Pancreas (tissue), 10 donors: ENCODE results near the gene PEA15. TPM values are rescaled to one million over a fixed set of nuclear protein-coding genes. Genes with fewer than 3 reads are reported as not detected.

Experiments
- ATAC-seq, 4 donors: fragments of 200-7000 bp; cut with Tn5 transposase; one replicate each; pipeline versions ENCODE4 v1.8.0 to v1.9.1; 2020; ENCODE audit warnings: mild to moderate bottlenecking in 4 of 4, moderate library complexity in 4 of 4
- DNase-seq, 6 donors: peaks; one replicate each; pipeline ENCODE4 v3.0.0-alpha.2; 2020
- FAIRE-seq: peaks from 2 replicates; lab custom pipeline; 2012; peaks lifted over from hg19 to GRCh38; lab: Jason Lieb, UNC
- H3K27ac ChIP-seq, 4 donors: fragments of 200-600 bp; sonication (generic); 1 replicate in 3 of 4; 2 replicates in 1 of 4; pipeline versions ENCODE4 v1.5.0 to v1.8.0; 2020
- H3K27me3 ChIP-seq, 4 donors: fragments of 200-600 bp; one replicate each; pipeline ENCODE4 v1.8.0; 2021
- H3K36me3 ChIP-seq, 3 donors: fragments of 200-600 bp; sonication (generic) in 1 of 3; one replicate each; pipeline versions ENCODE4 v1.5.0 to v1.8.0; 2020 to 2021
- H3K4me1 ChIP-seq, 3 donors: fragments of 200-600 bp; one replicate each; pipeline ENCODE4 v1.8.0; 2021
- H3K4me3 ChIP-seq, 4 donors: fragments of 200-600 bp; sonication (generic) in 2 of 4; one replicate each; pipeline versions ENCODE4 v1.5.0 to v1.8.0; 2020 to 2021
- H3K9me3 ChIP-seq, 4 donors: fragments of 200-600 bp; one replicate each; pipeline ENCODE4 v1.8.0; 2021
- WGBS, 2 donors: extraction: QIAGEN DNeasy Blood & Tissue Kit; methylation state at CpG; one replicate each; pipeline ENCODE4 v1.1.7; 2013; 5-methylcytosine and 5-hydroxymethylcytosine counted together
- intact Hi-C, 3 donors: fragments of 100-400 bp; cut with DNase I; formaldehyde crosslinking; loops; one replicate each; pipeline versions ENCODE4 v1.11.1 to v1.14.2; 2022
- polyA plus RNA-seq, 2 donors: library from polyadenylated mRNA; stranded (reverse); fragments of 200-250 nt; gene quantifications; one replicate each; pipeline ENCODE4 v1.2.3, GENCODE V29; 2013
- total RNA-seq, 6 donors: library from RNA; stranded (reverse); fragmentation: NEBNext Ultra II Directional in 4 of 6; extraction: Animal tissue kit (Norgen Biotek cat#: 25700) in 4 of 6; gene quantifications; one replicate each; pipeline versions ENCODE4 v1.2.1 to v1.2.4, GENCODE V29; 2021 to 2023
- TF ChIP-seq, protein P1 (sequence below), 4 donors: fragments of 200-600 bp; sonication (generic) in 3 of 4; IDR thresholded peaks; one replicate each; pipeline versions ENCODE4 v1.5.0 to v1.8.0; 2021; ENCODE audit warnings: antibody characterized with exemption in 4 of 4
- donor health status: healthy with polysubstance abuse.
- donor health status: DM: no; HTN: no; CAD: no; lungs with moderate emphysema.
- donor health status: DM: no; HTN: no; CAD: no.
- donor health status: control.
- donor health status: control.
- donor health status: Bipolar disorder and iron deficiency.
- donor health status: DM: yes; HTN: yes; CAD: no.
- donor health status: DM: no; HTN: no; CAD: no.
- donor health status: DM: no; HTN: no; CAD: no.
- donor health status: DM: yes; HTN: yes; CAD: no.

The PEA15 gene
- total and polyA plus RNA-seq, 8 donors = 15.0 to 52.3 (median 30.7) TPM

DNA sequence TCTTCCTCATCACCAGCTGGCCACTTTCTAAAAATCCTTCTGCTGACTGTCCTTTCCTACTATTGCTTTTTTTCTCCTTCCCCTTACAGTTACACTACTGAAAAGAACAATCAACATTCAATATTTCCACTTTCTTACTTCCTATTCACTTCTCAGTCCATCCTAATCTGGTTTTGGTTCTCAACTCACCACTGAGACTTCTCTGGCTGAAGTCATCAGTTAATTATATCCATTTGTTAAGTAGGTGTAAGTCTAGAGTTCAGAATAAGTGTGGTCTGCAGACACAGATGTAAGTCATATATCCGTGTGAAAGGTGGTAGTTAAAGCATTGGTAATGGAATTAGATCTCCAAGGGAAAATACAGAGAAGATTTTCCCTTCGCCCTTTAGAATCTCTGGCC is 21.4 kb downstream of the PEA15 start:
- H3K9me3 ChIP-seq = no peaks in the 10 kb centered on the region
- intact Hi-C loops = no loop called here
- H3K36me3 ChIP-seq = peaks cover 7 to 89% (median 50%) of the 10 kb centered on the region in 3 donors
- DNase-seq (no peak), ATAC-seq (no peak), FAIRE-seq (no peak)
- WGBS, 2 donors = 93 to 94% methylated on average over 2 of the region's 2 CpGs
- TF ChIP-seq, protein P1, sequence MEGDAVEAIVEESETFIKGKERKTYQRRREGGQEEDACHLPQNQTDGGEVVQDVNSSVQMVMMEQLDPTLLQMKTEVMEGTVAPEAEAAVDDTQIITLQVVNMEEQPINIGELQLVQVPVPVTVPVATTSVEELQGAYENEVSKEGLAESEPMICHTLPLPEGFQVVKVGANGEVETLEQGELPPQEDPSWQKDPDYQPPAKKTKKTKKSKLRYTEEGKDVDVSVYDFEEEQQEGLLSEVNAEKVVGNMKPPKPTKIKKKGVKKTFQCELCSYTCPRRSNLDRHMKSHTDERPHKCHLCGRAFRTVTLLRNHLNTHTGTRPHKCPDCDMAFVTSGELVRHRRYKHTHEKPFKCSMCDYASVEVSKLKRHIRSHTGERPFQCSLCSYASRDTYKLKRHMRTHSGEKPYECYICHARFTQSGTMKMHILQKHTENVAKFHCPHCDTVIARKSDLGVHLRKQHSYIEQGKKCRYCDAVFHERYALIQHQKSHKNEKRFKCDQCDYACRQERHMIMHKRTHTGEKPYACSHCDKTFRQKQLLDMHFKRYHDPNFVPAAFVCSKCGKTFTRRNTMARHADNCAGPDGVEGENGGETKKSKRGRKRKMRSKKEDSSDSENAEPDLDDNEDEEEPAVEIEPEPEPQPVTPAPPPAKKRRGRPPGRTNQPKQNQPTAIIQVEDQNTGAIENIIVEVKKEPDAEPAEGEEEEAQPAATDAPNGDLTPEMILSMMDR (IDR thresholded peaks at IDR 0.05) = no peak
- H3K27me3 ChIP-seq = no peaks in the 10 kb centered on the region
- no peak overlapping the region for H3K27ac ChIP-seq
- H3K4me1 ChIP-seq = no peaks in the 10 kb centered on the region
- no peak overlapping the region for H3K4me3 ChIP-seq

DNA sequence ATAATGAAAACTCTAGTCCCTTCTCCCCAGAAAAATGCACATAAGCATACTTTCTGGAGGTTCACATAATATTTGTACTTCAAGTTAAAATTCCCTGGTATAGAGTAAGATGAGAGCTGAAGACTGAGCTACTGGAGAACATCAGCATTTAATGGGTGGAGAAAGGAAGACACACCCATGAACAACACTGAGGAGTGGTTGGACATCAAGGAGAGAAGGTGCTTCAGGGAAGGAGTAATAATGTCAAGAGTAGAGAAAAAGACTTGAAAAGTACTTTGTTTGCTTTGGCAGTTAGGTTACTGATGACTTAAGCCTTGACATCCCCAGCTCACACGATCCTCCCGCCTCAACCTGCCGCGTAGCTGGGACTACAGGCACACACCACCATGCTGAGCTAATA is 21.9 kb downstream of the PEA15 start:
- H3K27me3 ChIP-seq = no peaks in the 10 kb centered on the region
- 83 to 86% methylated on average over 4 of the region's 4 CpGs for WGBS, 2 donors

GRCh38 chr1:160227561-160227960 is 22.4 kb downstream of the PEA15 start:
- Histone ChIP-seq H3K27ac (no peak overlapping the region), H3K4me1 (no peaks in the 10 kb centered on the region), H3K27me3 (no peaks in the 10 kb centered on the region), H3K36me3 (peaks cover 7 to 87% (median 45%) of the 10 kb centered on the region in 3 donors), H3K9me3 (no peaks in the 10 kb centered on the region), H3K4me3 (no peak overlapping the region)
- 97 to 98% methylated on average over 1 of the region's 1 CpG for WGBS, 2 donors
- DNase-seq = no peak
- intact Hi-C loops = no loop called here
- TF ChIP-seq, protein P1 (IDR thresholded peaks at IDR 0.05) = no peak
- ATAC-seq = no peak
- FAIRE-seq = no peak

More for the DNA sequence above, 21.9 kb downstream of the PEA15 start:
- FAIRE-seq (no peak), ATAC-seq (no peak), DNase-seq (no peak)
- peaks cover 7 to 91% (median 50%) of the 10 kb centered on the region in 3 donors for H3K36me3 ChIP-seq
- H3K4me3 ChIP-seq = no peak overlapping the region
- TF ChIP-seq, protein P1 (IDR thresholded peaks at IDR 0.05) = no peak
- no peaks in the 10 kb centered on the region for H3K4me1 ChIP-seq
- no peak overlapping the region for H3K27ac ChIP-seq
- intact Hi-C loops = no loop called here
- H3K9me3 ChIP-seq = no peaks in the 10 kb centered on the region

DNA sequence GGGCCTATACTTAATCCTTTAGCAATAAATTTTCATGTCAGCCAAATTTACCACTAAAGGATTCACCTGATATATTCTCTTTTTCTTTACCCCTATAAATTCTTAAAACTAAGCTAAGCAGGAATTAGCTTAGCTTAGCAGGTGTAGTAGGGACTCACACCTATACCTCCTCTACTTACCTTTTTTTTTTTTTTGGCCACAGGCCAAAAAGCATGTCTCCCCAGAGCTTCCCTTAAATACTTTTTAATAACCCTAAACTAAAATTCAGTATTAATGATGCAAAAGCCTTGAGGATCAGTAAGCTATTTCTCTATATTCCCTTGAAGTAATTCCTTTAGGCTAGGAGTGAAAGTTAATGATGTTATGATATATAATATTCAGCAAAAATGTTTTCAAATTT is 23.2 kb downstream of the PEA15 start:
- no peaks in the 10 kb centered on the region for H3K27me3 ChIP-seq
- H3K4me3 ChIP-seq = no peak overlapping the region
- peaks cover 7 to 84% (median 37%) of the 10 kb centered on the region in 3 donors for H3K36me3 ChIP-seq
- TF ChIP-seq, protein P1 (IDR thresholded peaks at IDR 0.05) = no peak
- FAIRE-seq (no peak), ATAC-seq (no peak), DNase-seq (no peak)
- H3K4me1 ChIP-seq = no peaks in the 10 kb centered on the region
- H3K27ac ChIP-seq = no peak overlapping the region
- intact Hi-C loops = no loop called here
- no peaks in the 10 kb centered on the region for H3K9me3 ChIP-seq

- TF ChIP-seq, protein P1 (IDR thresholded peaks at IDR 0.05) = no peak
- Histone ChIP-seq H3K4me3 (no peak overlapping the region), H3K9me3 (no peaks in the 10 kb centered on the region), H3K27ac (no peak overlapping the region), H3K36me3 (peaks cover 4 to 77% (median 30%) of the 10 kb centered on the region in 3 donors), H3K4me1 (no peaks in the 10 kb centered on the region), H3K27me3 (no peaks in the 10 kb centered on the region)
- intact Hi-C loops = no loop called here
- no peak for DNase-seq
- no peak for ATAC-seq
- FAIRE-seq = no peak
These were observed 27.7 kb downstream of the PEA15 start for GRCh38 chr1:160232911-160233310.
